ENCODE data around the gene XAGE1A. TPM values are rescaled to one million over a fixed set of nuclear protein-coding genes. Genes with fewer than 3 reads are reported as not detected.

The XAGE1A gene
- total RNA-seq, 2 donors from 2014 or later = not detected

Other genes with a start within 250 kb of the XAGE1A start
- not detected for gene XAGE2, start 126.8 kb upstream of the XAGE1A start, total RNA-seq
- not detected for gene XAGE1B, start 21.3 kb downstream of the XAGE1A start, total RNA-seq
- not detected for gene SSX7, start 159.1 kb downstream of the XAGE1A start, total RNA-seq
- not detected for gene SSX2, start 211.4 kb downstream of the XAGE1A start, total RNA-seq

All from left colon (tissue), 2 donors.